ENCODE measurements around the gene OR6B3.
A peak's percentile ranks its signal among the peaks of the same experiment; 100 is the strongest.
"Not testable (repeated sequence)": the region's sequence is repeated elsewhere in the genome, so short reads cannot be mapped to it uniquely, and the experiment has no call there.

The OR6B3 gene

GRCh38 chr2:240048237-240048636, 5.1 kb downstream of the OR6B3 start:
- no peak for DNase-seq (ENCODE audit: low read depth)
- no peak overlapping the region for H3K4me3 ChIP-seq (ENCODE audit: low read depth, low read length)

- no peak for DNase-seq (ENCODE audit: low read depth)
- no peak overlapping the region for H3K4me3 ChIP-seq (ENCODE audit: low read depth, low read length)
These were observed 8.2 kb downstream of the OR6B3 start for GRCh38 chr2:240045098-240045497.

- H3K4me3 ChIP-seq (ENCODE audit: low read depth, low read length); DNase-seq (ENCODE audit: low read depth): not testable (repeated sequence)
These were observed 9.2 kb downstream of the OR6B3 start for GRCh38 chr2:240044096-240044495.

- no peak for DNase-seq (ENCODE audit: low read depth)
- no peak overlapping the region for H3K4me3 ChIP-seq (ENCODE audit: low read depth, low read length)
These were observed 9.9 kb downstream of the OR6B3 start for GRCh38 chr2:240043279-240043989.

- no peak overlapping the region for H3K4me3 ChIP-seq (ENCODE audit: low read depth, low read length)
- no peak for DNase-seq (ENCODE audit: low read depth)
These were observed 10.6 kb downstream of the OR6B3 start for GRCh38 chr2:240042740-240043139.

GRCh38 chr2:240041363-240041762, 12.0 kb downstream of the OR6B3 start:
- no peak for DNase-seq (ENCODE audit: low read depth)
- no peak overlapping the region for H3K4me3 ChIP-seq (ENCODE audit: low read depth, low read length)

GRCh38 chr2:240037358-240037757, 16.0 kb downstream of the OR6B3 start:
- no peak for DNase-seq (ENCODE audit: low read depth)
- no peak overlapping the region for H3K4me3 ChIP-seq (ENCODE audit: low read depth, low read length)

- DNase-seq (ENCODE audit: low read depth): no peak
- H3K4me3 ChIP-seq (ENCODE audit: low read depth, low read length): no peak overlapping the region
These were observed 20.0 kb downstream of the OR6B3 start for GRCh38 chr2:240033330-240033678.

- DNase-seq (ENCODE audit: low read depth): no peak
These were observed 20.7 kb downstream of the OR6B3 start for GRCh38 chr2:240032406-240033329.

GRCh38 chr2:240030379-240031094, 22.8 kb downstream of the OR6B3 start, which contains the start of gene OR6B2:
TSS of gene OR6B2 (minus strand) at chr2:240030429. CDS start at chr2:240030429, 0 bp downstream.
- DNase-seq (ENCODE audit: low read depth): no peak
- H3K4me3 ChIP-seq (ENCODE audit: low read depth, low read length): no peak within 1 kb of the TSS

More at GRCh38 chr2:240032406-240033329, 20.7 kb downstream of the OR6B3 start:
- H3K4me3 ChIP-seq (ENCODE audit: low read depth, low read length): no peak overlapping the region

GRCh38 chr2:240024766-240025165, 28.6 kb downstream of the OR6B3 start:
- H3K4me3 ChIP-seq (ENCODE audit: low read depth, low read length): peak overlapping the region; percentile 94
- no peak for DNase-seq (ENCODE audit: low read depth)

- peak overlapping the region; percentile 94 for H3K4me3 ChIP-seq (ENCODE audit: low read depth, low read length)
- no peak for DNase-seq (ENCODE audit: low read depth)
These were observed 29.5 kb downstream of the OR6B3 start for GRCh38 chr2:240023792-240024191.

- peak; percentile 17 for DNase-seq (ENCODE audit: low read depth)
- H3K4me3 ChIP-seq (ENCODE audit: low read depth, low read length): no peak overlapping the region
These were observed 31.7 kb downstream of the OR6B3 start for GRCh38 chr2:240021488-240022104.

GRCh38 chr2:240018071-240018750, 35.1 kb downstream of the OR6B3 start:
- no peak overlapping the region for H3K4me3 ChIP-seq (ENCODE audit: low read depth, low read length)
- DNase-seq (ENCODE audit: low read depth): no peak

- H3K4me3 ChIP-seq (ENCODE audit: low read depth, low read length): no peak overlapping the region
- DNase-seq (ENCODE audit: low read depth): no peak
These were observed 39.0 kb downstream of the OR6B3 start for GRCh38 chr2:240014327-240014726.

GRCh38 chr2:240013343-240013742, 40.0 kb downstream of the OR6B3 start:
- no peak for DNase-seq (ENCODE audit: low read depth)
- no peak overlapping the region for H3K4me3 ChIP-seq (ENCODE audit: low read depth, low read length)

- no peak overlapping the region for H3K4me3 ChIP-seq (ENCODE audit: low read depth, low read length)
- no peak for DNase-seq (ENCODE audit: low read depth)
These were observed 50.3 kb downstream of the OR6B3 start for GRCh38 chr2:240002983-240003382.

- no peak for DNase-seq (ENCODE audit: low read depth)
- no peak overlapping the region for H3K4me3 ChIP-seq (ENCODE audit: low read depth, low read length)
These were observed 52.6 kb downstream of the OR6B3 start for GRCh38 chr2:240000671-240001070.

Measured in skeletal muscle cell (primary cell).